ENCODE data around the gene KLHDC10.

DNA sequence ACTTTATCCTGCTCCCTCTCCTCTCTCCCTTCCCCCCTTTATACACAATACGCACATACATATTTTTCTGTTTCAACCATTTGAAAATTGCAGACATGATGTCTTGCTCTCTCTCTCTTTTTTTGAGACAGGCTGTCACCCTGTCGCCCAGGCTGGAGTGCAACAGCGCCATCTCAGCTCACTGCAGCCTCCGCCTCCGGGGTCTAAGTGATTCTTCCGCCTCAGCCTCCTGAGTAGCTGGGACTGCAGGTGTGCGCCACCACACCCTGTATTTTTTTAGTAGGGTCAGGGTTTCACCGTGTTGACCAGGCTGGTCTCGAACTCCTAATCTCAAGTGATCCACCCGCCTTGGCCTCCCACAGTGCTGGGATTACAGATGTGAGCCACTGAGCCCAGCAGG lies 38.5 kb downstream of the KLHDC10 start:
- TF ChIP-seq POLR2A (IDR thresholded peaks at IDR 0.05) = no peak
- TF ChIP-seq EP300 (IDR thresholded peaks at IDR 0.05) = no peak
